Tibial nerve (tissue), 4 donors: ENCODE results near the gene PLGRKT. TPM values are rescaled to one million over a fixed set of nuclear protein-coding genes. Genes with fewer than 3 reads are reported as not detected.
A peak's percentile ranks its signal among the peaks of the same experiment; 100 is the strongest.
"Not testable (repeated sequence)": the region's sequence is repeated elsewhere in the genome, so short reads cannot be mapped to it uniquely, and the experiment has no call there.

Experiments
- DNase-seq, 2 donors: peaks; one replicate each; pipeline ENCODE4 v3.0.0-alpha.2; 2019; ENCODE audit warnings: low spot score in 2 of 2
- H3K27ac ChIP-seq, 4 donors: fragments of 200-600 bp; sonication (generic) in 3 of 4; one replicate each; pipeline ENCODE4 v1.5.1; 2017 to 2019; ENCODE audit warnings: mild to moderate bottlenecking in 1 of 4
- H3K27me3 ChIP-seq, 2 donors: fragments of 200-600 bp; sonication (generic) in 1 of 2; one replicate each; pipeline versions ENCODE4 v1.5.1 to v1.6.0; 2017 to 2019
- H3K36me3 ChIP-seq, 3 donors: fragments of 200-600 bp; sonication (generic); one replicate each; pipeline ENCODE4 v1.5.1; 2018 to 2019
- H3K4me1 ChIP-seq, 4 donors: fragments of 200-600 bp; sonication (generic) in 3 of 4; one replicate each; pipeline ENCODE4 v1.5.1; 2017 to 2019
- H3K4me3 ChIP-seq, 4 donors: fragments of 200-600 bp; sonication (generic) in 3 of 4; one replicate each; pipeline ENCODE4 v1.5.1; 2017 to 2019; ENCODE audit warnings: mild to moderate bottlenecking in 1 of 4, moderate library complexity in 1 of 4
- H3K9me3 ChIP-seq, 4 donors: fragments of 200-600 bp; sonication (generic) in 3 of 4; one replicate each; pipeline ENCODE4 v1.5.1; 2017 to 2019
- CTCF ChIP-seq, 5 experiments: fragments of 200-600 bp in 3 of 5; fragments of 450-650 bp in 2 of 5; sonication (generic) in 3 of 5; IDR thresholded peaks; one replicate each; pipeline ENCODE4 v1.5.1; 2016 to 2019; ENCODE audit warnings: antibody characterized with exemption in 5 of 5, mild to moderate bottlenecking in 3 of 5, moderate library complexity in 2 of 5
- EP300 ChIP-seq, 2 donors: sonication (generic); formaldehyde crosslinking; IDR thresholded peaks; one replicate each; pipeline ENCODE4 v1.6.1; 2017; ENCODE audit warnings: antibody characterized with exemption in 2 of 2, mild to moderate bottlenecking in 1 of 2
- POLR2A ChIP-seq, 2 donors: fragments of 450-650 bp; IDR thresholded peaks; one replicate each; pipeline ENCODE4 v1.6.1; 2017; ENCODE audit warnings: antibody characterized with exemption in 2 of 2, mild to moderate bottlenecking in 2 of 2, moderate library complexity in 2 of 2
- WGBS, 2 donors: methylation state at CpG; one replicate each; pipeline ENCODE4 v1.1.5; 2018; 5-methylcytosine and 5-hydroxymethylcytosine counted together
- total RNA-seq, 4 donors: library from RNA; depleted of rRNA; stranded (reverse); fragments of >200 nt; gene quantifications; one replicate each; pipeline ENCODE4 v1.1.0, GENCODE V29; 2016

Gene PLGRKT
- total RNA-seq, 4 donors from 2014 or later: 8.4 to 12.0 (median 9.3) TPM

DNA sequence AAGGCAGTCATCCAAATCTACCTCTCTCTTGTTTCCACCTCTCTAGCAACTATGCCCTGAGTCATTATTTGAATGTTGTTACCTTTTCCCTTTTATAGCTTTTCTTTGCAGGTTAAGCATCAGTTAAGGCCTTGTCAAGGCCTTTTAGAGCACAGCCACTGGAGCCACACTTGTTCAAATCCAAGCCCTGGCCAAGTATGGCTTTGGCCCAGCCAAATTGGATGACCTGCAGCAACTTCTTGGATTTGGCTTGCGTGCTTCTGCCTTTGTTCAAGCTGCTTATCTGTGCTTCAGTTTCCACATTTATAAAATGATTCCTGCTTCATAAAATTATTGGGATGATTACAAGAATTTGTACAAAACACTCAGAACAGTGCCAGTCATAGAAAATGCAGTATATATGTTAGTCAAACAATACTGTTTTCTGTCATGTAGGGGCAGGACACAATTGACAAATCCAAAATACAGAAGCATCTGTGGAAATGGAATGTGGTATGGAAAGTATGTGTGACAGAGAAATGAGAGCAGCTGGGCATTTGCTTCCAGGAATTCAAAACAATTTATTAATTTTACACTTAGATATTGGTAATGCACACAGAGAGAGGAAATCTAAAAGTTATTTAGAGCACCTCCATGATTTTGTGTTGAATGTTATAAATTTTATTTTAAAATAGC lies 80.2 kb downstream of the PLGRKT start:
- peaks cover 0 to 11% (median 0%) of the 10 kb centered on the region in 4 donors for H3K4me1 ChIP-seq
- no peaks in the 10 kb centered on the region for H3K27me3 ChIP-seq
- peaks cover 0 to 20% (median 0%) of the 10 kb centered on the region in 3 donors for H3K36me3 ChIP-seq
- no peak overlapping the region for H3K4me3 ChIP-seq
- no peak for DNase-seq
- 48 to 63% methylated on average over 1 of the region's 1 CpG for WGBS, 2 donors
- no peaks in the 10 kb centered on the region for H3K9me3 ChIP-seq
- no peak overlapping the region for H3K27ac ChIP-seq
- no peak for TF ChIP-seq EP300 (IDR thresholded peaks at IDR 0.05)
- no peak for TF ChIP-seq CTCF (IDR thresholded peaks at IDR 0.05)
- TF ChIP-seq POLR2A (IDR thresholded peaks at IDR 0.05): no peak

- no peak for DNase-seq
- WGBS, 2 donors: 92 to 93% methylated on average over 2 of the region's 2 CpGs
- no peak for TF ChIP-seq POLR2A (IDR thresholded peaks at IDR 0.05)
- TF ChIP-seq EP300 (IDR thresholded peaks at IDR 0.05): no peak
- no peak for TF ChIP-seq CTCF (IDR thresholded peaks at IDR 0.05)
- H3K9me3 ChIP-seq: peaks cover 0 to 3% (median 0%) of the 10 kb centered on the region in 4 donors
- H3K36me3 ChIP-seq: peaks cover 0 to 20% (median 0%) of the 10 kb centered on the region in 3 donors
- H3K4me1 ChIP-seq: no peaks in the 10 kb centered on the region
- no peak overlapping the region for H3K27ac ChIP-seq
- no peaks in the 10 kb centered on the region for H3K27me3 ChIP-seq
- H3K4me3 ChIP-seq: no peak overlapping the region
Measured at GRCh38 chr9:5355817-5356216, 81.9 kb downstream of the PLGRKT start.

- Histone ChIP-seq H3K4me1 (no peaks in the 10 kb centered on the region), H3K4me3 (no peak overlapping the region), H3K36me3 (peaks cover 0 to 20% (median 0%) of the 10 kb centered on the region in 3 donors), H3K27ac (no peak overlapping the region), H3K9me3 (peaks cover 0 to 9% (median 1%) of the 10 kb centered on the region in 4 donors), H3K27me3 (no peaks in the 10 kb centered on the region)
- 94 to 100% methylated on average over 1 of the region's 1 CpG for WGBS, 2 donors
- TF ChIP-seq EP300 (IDR thresholded peaks at IDR 0.05): no peak
- no peak for TF ChIP-seq POLR2A (IDR thresholded peaks at IDR 0.05)
- no peak for TF ChIP-seq CTCF (IDR thresholded peaks at IDR 0.05)
- DNase-seq: no peak
Measured at GRCh38 chr9:5355226-5355625, 82.5 kb downstream of the PLGRKT start.

GRCh38 chr9:5354184-5354583 lies 83.5 kb downstream of the PLGRKT start:
- Histone ChIP-seq H3K36me3 (peaks cover 0 to 20% (median 0%) of the 10 kb centered on the region in 3 donors), H3K27ac (no peak overlapping the region), H3K4me1 (no peaks in the 10 kb centered on the region), H3K9me3 (peaks cover 0 to 19% (median 2%) of the 10 kb centered on the region in 4 donors), H3K4me3 (no peak overlapping the region), H3K27me3 (no peaks in the 10 kb centered on the region)
- no peak for TF ChIP-seq CTCF (IDR thresholded peaks at IDR 0.05)
- no peak for TF ChIP-seq POLR2A (IDR thresholded peaks at IDR 0.05)
- no peak for TF ChIP-seq EP300 (IDR thresholded peaks at IDR 0.05)
- no peak for DNase-seq
- WGBS, 2 donors: 98 to 100% methylated on average over 2 of the region's 2 CpGs

- no peak overlapping the region for H3K27ac ChIP-seq
- H3K9me3 ChIP-seq: peaks cover 0 to 32% (median 2%) of the 10 kb centered on the region in 4 donors
- no peak overlapping the region for H3K4me3 ChIP-seq
- no peak for DNase-seq
- H3K4me1 ChIP-seq: no peaks in the 10 kb centered on the region
- no peak for TF ChIP-seq POLR2A (IDR thresholded peaks at IDR 0.05)
- TF ChIP-seq EP300 (IDR thresholded peaks at IDR 0.05): no peak
- TF ChIP-seq CTCF (IDR thresholded peaks at IDR 0.05): no peak
- WGBS, 2 donors: 79 to 89% methylated on average over 1 of the region's 1 CpG
- no peaks in the 10 kb centered on the region for H3K27me3 ChIP-seq
- H3K36me3 ChIP-seq: peaks cover 0 to 20% (median 0%) of the 10 kb centered on the region in 3 donors
Measured at GRCh38 chr9:5352637-5353248, 85.0 kb downstream of the PLGRKT start.

- H3K4me1 ChIP-seq, H3K36me3 ChIP-seq, H3K9me3 ChIP-seq, H3K27ac ChIP-seq, DNase-seq, H3K27me3 ChIP-seq: not testable (repeated sequence)
- 31 to 42% methylated on average over 7 to 14 of the region's 50 CpGs for WGBS, 2 donors
- peak within 1 kb of the TSS in 2 of 4 donors; percentile 19 to 32 for H3K4me3 ChIP-seq
Measured at GRCh38 chr9:5338992-5339981, 98.4 kb downstream of the PLGRKT start, which contains the start of gene RLN1. TSS of gene RLN1 (minus strand) at chr9:5339876. CDS start at chr9:5339746, 130 bp downstream.
